ENCODE data around the gene POFUT1.
"Not testable (repeated sequence)": the region's sequence is repeated elsewhere in the genome, so short reads cannot be mapped to it uniquely, and the experiment has no call there.

Gene POFUT1

GRCh38 chr20:32234135-32234808, 26.6 kb downstream of the POFUT1 start:
- no peak for DNase-seq (ENCODE audit: low read depth)

DNA sequence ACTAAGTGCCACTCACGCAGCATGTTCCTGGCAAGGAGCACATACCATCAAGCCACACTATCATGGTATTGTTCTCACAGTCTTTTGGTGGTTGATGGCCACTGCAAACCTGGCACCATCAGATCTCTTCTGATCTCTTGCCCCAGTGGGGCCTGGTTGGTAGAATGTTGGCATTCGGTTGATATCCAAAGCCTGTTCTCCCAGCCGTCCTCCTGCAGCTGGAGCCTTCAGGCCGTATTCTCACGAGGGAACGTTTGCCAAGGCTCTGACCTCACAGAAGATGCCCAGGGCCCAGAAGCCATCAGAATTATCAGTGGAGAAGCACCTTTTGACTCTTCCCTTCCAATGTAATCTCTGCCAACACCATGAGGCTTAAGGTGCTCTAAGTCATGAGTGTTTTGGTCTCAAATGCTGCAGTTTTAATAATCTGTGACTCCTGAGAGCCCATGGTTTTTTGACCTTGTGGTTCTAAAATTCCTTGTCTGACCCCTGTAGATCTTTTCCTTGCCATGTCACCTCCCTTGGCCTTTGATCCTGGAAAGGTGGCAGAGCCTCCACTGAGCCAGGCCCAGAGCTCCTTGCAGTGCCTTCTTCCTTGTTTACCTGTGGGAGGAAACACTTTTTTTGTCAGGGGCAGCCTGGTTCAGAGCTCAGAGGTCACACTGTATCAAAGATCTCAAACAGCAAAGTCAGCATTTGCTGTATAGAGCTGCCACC, 27.8 kb downstream of the POFUT1 start:
- DNase-seq (ENCODE audit: low read depth), result no peak

DNA sequence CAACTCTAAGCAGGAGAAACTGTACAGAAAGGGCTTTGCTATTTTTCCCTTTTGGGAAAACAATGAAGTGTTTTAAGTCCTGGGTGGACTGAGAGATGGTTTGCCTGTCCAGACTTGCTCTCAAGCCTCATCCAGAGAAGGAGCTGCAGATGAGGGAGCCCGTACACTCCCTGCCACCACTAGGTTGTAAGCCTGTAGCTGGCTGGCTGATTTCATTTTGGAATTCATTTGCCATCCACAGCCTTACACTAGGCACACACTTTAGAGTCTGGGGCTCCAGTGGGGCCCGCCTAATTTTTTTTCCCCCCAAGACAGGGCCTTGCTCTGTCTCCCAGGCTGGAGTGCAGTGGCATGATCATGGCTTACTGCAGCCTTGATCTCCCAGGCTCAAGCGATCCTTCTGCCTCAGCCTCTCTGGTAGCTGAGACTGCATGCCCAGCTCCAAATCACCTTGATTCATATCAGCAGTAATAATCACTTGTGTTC, 28.4 kb downstream of the POFUT1 start:
- no peak for DNase-seq (ENCODE audit: low read depth)

GRCh38 chr20:32236819-32237218, 29.1 kb downstream of the POFUT1 start:
- DNase-seq (ENCODE audit: low read depth), result no peak

DNA sequence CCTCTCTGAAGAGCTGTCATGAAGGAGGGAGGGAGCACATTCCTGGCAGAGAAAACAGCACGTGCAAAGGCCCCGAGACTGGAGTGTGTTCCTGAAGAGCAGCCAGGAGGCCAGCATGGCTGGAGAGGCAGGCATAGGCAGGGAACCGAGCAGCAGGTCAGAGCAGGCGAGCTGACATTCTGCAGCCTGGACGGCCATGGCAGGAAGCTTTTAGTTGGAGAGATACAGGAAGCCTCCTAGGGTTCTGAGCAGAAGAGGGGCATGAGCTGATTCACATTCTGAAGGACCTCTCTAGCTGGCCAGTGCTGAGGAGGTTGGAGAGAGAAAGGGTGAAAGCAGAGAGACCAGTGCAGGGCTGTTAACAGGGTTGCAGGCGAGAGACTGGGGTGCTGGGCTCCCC, 29.7 kb downstream of the POFUT1 start:
- no peak for DNase-seq (ENCODE audit: low read depth)

GRCh38 chr20:32238483-32239425, 31.1 kb downstream of the POFUT1 start:
- no peak for DNase-seq (ENCODE audit: low read depth)

DNA sequence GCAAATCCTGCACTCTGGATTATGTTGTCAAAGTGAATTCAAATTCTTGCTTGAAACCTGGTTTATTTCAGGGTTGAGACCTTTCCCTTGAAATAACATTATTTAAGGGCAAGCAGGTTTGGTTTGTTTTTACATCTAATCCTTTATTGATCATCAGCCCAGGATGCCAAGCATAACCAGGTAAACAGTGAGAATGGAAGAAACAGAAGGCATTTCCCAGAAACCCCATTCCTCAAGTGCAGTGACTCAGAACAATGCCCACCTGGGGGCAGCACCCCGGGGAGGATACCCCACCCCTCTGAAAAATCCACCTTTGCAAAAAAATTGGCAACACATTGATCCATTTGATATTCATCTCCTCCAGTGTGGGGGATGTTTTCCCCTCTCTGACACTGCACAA, 32.5 kb downstream of the POFUT1 start:
- DNase-seq (ENCODE audit: low read depth), result no peak

DNA sequence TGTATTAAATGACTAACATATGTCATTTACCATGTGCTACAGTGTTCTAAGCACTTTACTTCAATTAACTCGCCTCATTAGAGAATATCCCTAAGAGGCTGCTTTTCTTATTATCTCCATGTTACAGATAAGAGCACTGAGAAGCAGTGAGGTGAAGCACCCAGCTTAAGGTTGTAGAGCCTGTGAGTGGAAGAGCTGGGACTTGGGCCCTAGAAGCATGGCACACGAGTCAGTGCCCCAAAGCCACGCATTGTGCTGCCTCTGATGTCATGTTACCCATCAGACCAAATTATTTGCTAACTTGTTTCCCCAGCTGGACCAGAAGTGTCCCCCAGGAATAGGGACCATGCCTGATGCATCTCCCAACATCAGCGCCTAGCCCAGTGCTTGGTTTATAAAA, 34.1 kb downstream of the POFUT1 start:
- no peak for DNase-seq (ENCODE audit: low read depth)

DNA sequence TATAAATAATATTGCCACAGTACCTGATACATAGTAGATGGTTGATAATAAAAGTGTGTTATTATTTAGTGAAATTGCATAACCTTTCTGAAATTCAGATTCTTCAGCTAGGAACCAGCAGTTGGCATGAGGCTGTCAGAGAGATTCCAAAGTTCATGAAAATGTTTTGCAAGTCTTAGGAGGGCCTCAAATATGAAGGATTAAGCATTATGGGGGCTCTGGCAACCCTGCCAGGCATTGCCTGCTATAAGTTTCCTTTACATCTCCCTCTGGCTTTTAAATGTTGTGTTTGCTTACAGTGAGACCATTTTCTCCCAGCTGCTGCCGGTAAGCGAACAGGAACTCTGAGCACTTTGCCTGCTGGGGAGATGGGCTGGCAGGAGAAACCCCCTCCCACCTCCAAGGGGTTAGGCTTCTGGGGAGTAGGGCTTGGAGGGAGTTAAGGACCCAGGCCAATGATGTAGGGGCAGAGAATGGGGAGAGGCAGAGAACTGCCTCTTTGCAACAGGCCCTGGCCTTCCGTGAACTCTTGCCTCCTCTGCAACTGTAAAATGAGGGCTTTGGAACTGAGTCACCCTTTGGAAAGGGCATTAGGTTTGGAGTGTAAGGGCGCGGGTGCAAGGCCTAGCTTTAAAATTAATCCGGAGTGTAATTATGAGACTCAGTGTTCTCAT, 36.6 kb downstream of the POFUT1 start:
- DNase-seq (ENCODE audit: low read depth), result no peak

- DNase-seq (ENCODE audit: low read depth), result no peak
Measured at GRCh38 chr20:32244959-32245358, 37.3 kb downstream of the POFUT1 start.

GRCh38 chr20:32246208-32246607, 38.5 kb downstream of the POFUT1 start:
- not testable (repeated sequence) for DNase-seq (ENCODE audit: low read depth)

- DNase-seq (ENCODE audit: low read depth), result no peak
Measured at GRCh38 chr20:32248043-32248442, 40.4 kb downstream of the POFUT1 start.

DNA sequence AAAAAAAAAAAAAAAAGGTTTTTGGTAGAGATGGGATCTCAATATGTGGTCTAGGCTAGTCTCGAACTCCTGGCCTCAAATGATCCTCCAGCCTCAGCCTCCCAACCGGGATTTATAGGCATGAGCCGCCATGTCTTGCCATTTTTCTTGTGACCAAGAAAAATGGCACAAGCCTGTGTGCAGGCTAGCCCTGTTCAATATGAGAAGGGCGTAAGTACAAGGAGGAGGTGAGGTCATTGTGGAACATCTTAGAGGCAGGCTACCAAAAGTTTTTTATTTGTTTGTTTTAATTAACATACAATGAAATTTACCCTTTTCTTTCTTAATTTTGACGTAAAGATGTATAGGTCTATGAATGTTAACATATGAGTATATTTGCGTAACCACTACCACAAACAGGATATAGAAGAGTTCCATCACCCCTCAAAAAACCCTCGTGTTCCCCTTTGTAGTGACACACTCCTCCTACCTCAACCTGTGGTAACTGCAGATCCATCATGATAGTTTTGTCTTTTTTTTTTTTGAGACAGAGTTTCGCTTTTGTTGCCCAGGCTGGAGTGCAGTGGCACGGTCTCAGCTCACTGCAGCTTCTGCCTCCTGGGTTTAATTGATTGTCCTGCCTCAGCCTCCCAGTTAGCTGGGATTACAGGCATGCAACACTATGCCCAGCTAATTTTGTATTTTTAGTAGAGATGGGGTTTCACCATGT, 41.5 kb downstream of the POFUT1 start:
- no peak for DNase-seq (ENCODE audit: low read depth)

- DNase-seq (ENCODE audit: low read depth), result no peak
Measured at GRCh38 chr20:32251470-32251869, 43.8 kb downstream of the POFUT1 start.

GRCh38 chr20:32252189-32252588, 44.5 kb downstream of the POFUT1 start:
- no peak for DNase-seq (ENCODE audit: low read depth)

GRCh38 chr20:32260973-32261372, 53.3 kb downstream of the POFUT1 start:
- DNase-seq (ENCODE audit: low read depth), result not testable (repeated sequence)

GRCh38 chr20:32261644-32262043, 54.0 kb downstream of the POFUT1 start:
- DNase-seq (ENCODE audit: low read depth), result no peak

DNA sequence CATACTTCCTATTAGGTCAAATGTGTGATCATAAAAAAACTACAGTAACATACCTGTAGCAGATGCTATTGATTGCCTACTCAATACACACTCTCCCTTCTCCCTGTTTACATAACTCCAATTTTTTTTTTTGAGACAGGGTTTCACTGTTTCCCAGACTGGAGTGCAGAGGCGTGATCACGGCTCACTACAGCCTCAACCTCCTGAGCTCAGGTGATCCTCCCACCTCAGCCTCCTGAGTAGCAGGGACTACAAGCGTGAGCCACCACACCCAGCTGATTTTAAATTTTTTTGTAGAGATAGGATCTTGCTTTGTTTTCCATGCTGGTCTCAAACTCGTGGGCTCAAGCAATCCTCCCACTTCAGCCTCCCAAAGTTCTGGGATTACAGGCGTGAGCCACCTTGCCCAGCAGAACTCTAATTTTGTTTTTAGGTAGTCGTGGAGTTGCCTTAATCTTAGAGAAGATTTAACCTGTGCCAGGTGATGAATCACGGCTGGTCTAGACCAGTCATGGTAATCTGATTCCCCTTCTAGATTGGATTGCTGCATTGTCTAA, 55.8 kb downstream of the POFUT1 start:
- DNase-seq (ENCODE audit: low read depth), result no peak

GRCh38 chr20:32271620-32272019, 63.9 kb downstream of the POFUT1 start:
- DNase-seq (ENCODE audit: low read depth), result no peak

DNA sequence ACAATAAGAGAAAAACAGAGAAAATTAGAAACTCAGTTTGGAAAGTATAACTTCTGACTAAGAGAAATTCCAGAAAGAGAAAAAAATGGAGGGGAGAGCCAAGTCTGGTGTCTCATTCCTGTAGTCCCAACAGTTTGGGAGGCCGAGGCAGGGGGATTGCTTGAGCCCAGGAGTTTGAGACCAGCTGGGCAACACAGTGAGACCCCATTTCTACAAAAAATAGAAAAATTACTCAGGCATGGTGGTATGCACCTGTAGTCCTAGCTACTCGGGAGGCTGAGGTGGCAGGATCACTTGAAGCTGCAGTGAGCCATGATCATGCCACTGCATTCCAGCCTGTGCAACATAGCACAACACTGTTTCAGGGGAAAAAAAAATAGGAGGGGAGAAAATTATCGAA, 66.7 kb downstream of the POFUT1 start:
- no peak for DNase-seq (ENCODE audit: low read depth)

DNA sequence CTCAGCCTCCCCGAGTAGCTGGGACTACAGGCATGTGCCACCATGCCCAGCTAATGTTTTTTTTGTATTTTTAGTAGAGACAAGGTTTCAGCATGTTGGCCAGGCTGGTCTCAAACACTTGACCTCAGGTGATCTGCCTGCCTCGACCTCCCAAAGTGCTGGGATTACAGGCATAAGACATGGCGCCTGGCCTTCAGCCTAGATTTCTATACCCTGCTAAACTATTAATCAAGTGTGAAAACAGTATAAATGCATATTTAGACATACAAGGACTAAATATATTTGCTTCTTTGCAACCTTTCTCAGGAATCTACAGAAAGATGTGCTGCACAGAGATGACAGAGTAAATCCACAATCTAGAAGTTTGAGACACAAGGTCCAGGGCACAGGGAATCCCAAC, 67.5 kb downstream of the POFUT1 start:
- not testable (repeated sequence) for DNase-seq (ENCODE audit: low read depth)
